Neural cell (in vitro differentiated cells): ENCODE measurements around the gene MTRFR. TPM values are rescaled to one million over a fixed set of nuclear protein-coding genes. Genes with fewer than 3 reads are reported as not detected.
"Not testable (repeated sequence)": the region's sequence is repeated elsewhere in the genome, so short reads cannot be mapped to it uniquely, and the experiment has no call there.

ENCODE experiments used
- H2AFZ ChIP-seq: fragments of 200-600, 300-800 bp; sonication (generic), shearing (Covaris generic); 2 replicates; pipeline ENCODE4 v1.6.0; 2014; ENCODE audit warnings: low read depth, mild to moderate bottlenecking, antibody characterized with exemption, low read length, moderate library complexity
- H3F3A ChIP-seq: fragments of 200-600 bp; shearing (Covaris generic); 2 replicates; pipeline ENCODE4 v1.6.1; 2016; ENCODE audit warnings: mild to moderate bottlenecking, moderate library complexity, mixed read lengths, antibody characterized with exemption, low read length; ENCODE audit not compliant: insufficient read depth, poor library complexity, severe bottlenecking
- H3K27ac ChIP-seq: fragments of 200-600, 300-800 bp; sonication (generic), shearing (Covaris generic); 2 replicates; pipeline ENCODE4 v1.5.1; 2014; ENCODE audit warnings: mild to moderate bottlenecking, low read length, moderate library complexity
- H3K27me3 ChIP-seq: fragments of 300-800, 200-600 bp; sonication (generic), shearing (Covaris generic); 2 replicates; pipeline ENCODE4 v1.6.0; 2014; ENCODE audit warnings: mild to moderate bottlenecking, low read depth, low read length, moderate library complexity; ENCODE audit not compliant: insufficient read depth
- H3K36me3 ChIP-seq: fragments of 300-800, 200-600 bp; sonication (generic), shearing (Covaris generic); 2 replicates; pipeline ENCODE4 v1.5.1; 2014; ENCODE audit warnings: mild to moderate bottlenecking, antibody characterized with exemption, low read length, moderate library complexity; ENCODE audit not compliant: insufficient read depth
- H3K4me2 ChIP-seq: fragments of 300-800, 200-600 bp; sonication (generic), shearing (Covaris generic); 2 replicates; pipeline ENCODE4 v1.6.0; 2014; ENCODE audit warnings: mild to moderate bottlenecking, low read length
- H3K4me3 ChIP-seq: fragments of 300-800, 200-600 bp; sonication (generic), shearing (Covaris generic); 2 replicates; pipeline ENCODE4 v1.5.1; 2014; ENCODE audit warnings: mild to moderate bottlenecking, low read length, moderate library complexity
- H3K79me2 ChIP-seq: fragments of 200-600 bp; shearing (Covaris generic); replicated peaks from 2 replicates; pipeline ENCODE4 v1.6.0; 2014; ENCODE audit warnings: mild to moderate bottlenecking, low read length, moderate library complexity; ENCODE audit not compliant: insufficient read depth
- H3K9ac ChIP-seq: fragments of 300-800, 200-600 bp; sonication (generic), shearing (Covaris generic); 2 replicates; pipeline ENCODE4 v1.6.1; 2016; ENCODE audit warnings: mild to moderate bottlenecking, low read length, mixed read lengths
- H3K9me2 ChIP-seq: fragments of 200-600 bp; shearing (Covaris generic); 2 replicates; pipeline ENCODE4 v1.6.1; 2016; ENCODE audit warnings: mild to moderate bottlenecking, low read length, mixed read lengths; ENCODE audit not compliant: insufficient read depth
- H3K9me3 ChIP-seq: fragments of 200-600, 300-800 bp; sonication (generic), shearing (Covaris generic); 2 replicates; pipeline ENCODE4 v1.6.1; 2016; ENCODE audit warnings: mild to moderate bottlenecking, mixed run types, low read length, moderate library complexity, mixed read lengths
- H4K20me1 ChIP-seq: fragments of 200-600 bp; shearing (Covaris generic); 2 replicates; pipeline ENCODE4 v1.6.1; 2016; ENCODE audit warnings: mild to moderate bottlenecking, mixed run types; ENCODE audit not compliant: insufficient read depth
- EP300 ChIP-seq: fragments of 450-650 bp; conservative IDR thresholded peaks from 2 replicates; pipeline ENCODE4 v1.6.1; 2014; ENCODE audit warnings: antibody characterized with exemption, mild to moderate bottlenecking, moderate library complexity; ENCODE audit not compliant: poor library complexity, severe bottlenecking
- EZH2 ChIP-seq: fragments of 200-600, 300-800 bp; shearing (Covaris generic), sonication (generic); IDR thresholded peaks from 2 replicates; pipeline ENCODE4 v1.6.1; 2014; ENCODE audit warnings: antibody characterized with exemption, low read length, borderline replicate concordance, mild to moderate bottlenecking; ENCODE audit not compliant: insufficient read depth, poor library complexity, severe bottlenecking
- MXI1 ChIP-seq: fragments of 450-650 bp; conservative IDR thresholded peaks from 2 replicates; pipeline ENCODE4 v1.6.1; 2014; ENCODE audit warnings: antibody characterized with exemption, mild to moderate bottlenecking; ENCODE audit not compliant: poor library complexity, severe bottlenecking
- POLR2AphosphoS5 ChIP-seq: IDR thresholded peaks from 2 replicates; pipeline ENCODE4 v1.6.1; 2012
- RAD21 ChIP-seq: fragments of 450-650 bp; conservative IDR thresholded peaks from 2 replicates; pipeline ENCODE4 v1.6.1; 2014; ENCODE audit warnings: antibody characterized with exemption, mild to moderate bottlenecking, moderate library complexity
- REST ChIP-seq: IDR thresholded peaks from 2 replicates; pipeline ENCODE4 v1.6.1; 2012; ENCODE audit warnings: borderline replicate concordance
- SMC3 ChIP-seq: fragments of 450-650 bp; conservative IDR thresholded peaks from 2 replicates; pipeline ENCODE4 v1.6.1; 2014; ENCODE audit warnings: antibody characterized with exemption, mild to moderate bottlenecking, moderate library complexity; ENCODE audit not compliant: poor library complexity
- TAF1 ChIP-seq: IDR thresholded peaks from 2 replicates; pipeline ENCODE4 v1.6.1; 2012; ENCODE audit warnings: low read depth
- polyA plus RNA-seq: library from polyadenylated mRNA; depleted of rRNA; stranded (reverse); fragments of >200 nt; gene quantifications from 2 replicates; pipeline ENCODE4 v1.2.3, GENCODE V29; 2014
- TF ChIP-seq, protein P1 (sequence below): fragments of 450-650 bp; IDR thresholded peaks from 2 replicates; pipeline ENCODE4 v1.5.1; 2014; ENCODE audit warnings: antibody characterized with exemption, mild to moderate bottlenecking, moderate library complexity; ENCODE audit not compliant: poor library complexity, severe bottlenecking

The MTRFR gene
- polyA plus RNA-seq, 1 donor from 2014 or later: 30.0 TPM

DNA sequence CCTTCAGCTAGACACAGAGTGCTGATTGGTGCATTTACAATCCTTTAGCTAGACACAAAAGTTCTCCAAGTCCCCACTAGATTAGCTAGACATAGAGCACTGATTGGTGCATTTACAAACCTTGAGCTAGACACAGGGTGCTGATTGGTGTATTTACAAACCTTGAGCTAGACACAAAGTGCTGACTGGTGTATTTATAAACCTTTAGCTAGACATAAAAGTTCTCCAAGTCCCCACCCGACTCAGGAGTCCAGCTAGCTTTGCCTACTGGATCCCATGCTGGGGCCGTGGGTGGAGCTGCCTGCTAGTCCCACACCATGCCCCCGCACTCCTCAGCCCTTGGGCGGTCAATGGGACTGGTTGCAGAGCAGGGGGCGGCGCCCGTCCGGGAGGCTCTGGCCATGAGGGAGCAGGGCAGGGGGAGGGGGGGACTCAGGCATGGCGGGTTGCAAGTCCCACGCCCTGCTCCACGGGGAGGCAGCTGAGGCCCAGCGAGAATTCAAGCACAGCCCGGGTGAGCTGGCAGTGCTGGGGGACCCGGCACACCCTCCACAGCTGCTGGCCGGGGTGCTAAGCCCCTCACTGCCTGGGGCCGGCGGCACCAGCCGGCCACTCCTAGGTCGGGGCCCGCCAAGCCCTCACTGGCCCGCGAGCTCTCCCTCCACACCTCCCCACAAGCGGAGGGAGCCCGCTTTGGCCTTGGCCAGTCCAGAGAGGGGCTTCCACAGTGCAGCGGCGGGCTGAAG lies 15.9 kb downstream of the MTRFR start:
- not testable (repeated sequence) for H3F3A ChIP-seq, H4K20me1 ChIP-seq, H3K27ac ChIP-seq, H3K4me2 ChIP-seq, H3K9ac ChIP-seq, H3K9me3 ChIP-seq, H3K27me3 ChIP-seq, H3K36me3 ChIP-seq, H3K79me2 ChIP-seq, H2AFZ ChIP-seq, H3K9me2 ChIP-seq, H3K4me3 ChIP-seq

GRCh38 chr12:123250471-123251383 lies 17.5 kb downstream of the MTRFR start:
- no peak for TF ChIP-seq SMC3
- TF ChIP-seq RAD21: no peak
- TF ChIP-seq, protein P1, sequence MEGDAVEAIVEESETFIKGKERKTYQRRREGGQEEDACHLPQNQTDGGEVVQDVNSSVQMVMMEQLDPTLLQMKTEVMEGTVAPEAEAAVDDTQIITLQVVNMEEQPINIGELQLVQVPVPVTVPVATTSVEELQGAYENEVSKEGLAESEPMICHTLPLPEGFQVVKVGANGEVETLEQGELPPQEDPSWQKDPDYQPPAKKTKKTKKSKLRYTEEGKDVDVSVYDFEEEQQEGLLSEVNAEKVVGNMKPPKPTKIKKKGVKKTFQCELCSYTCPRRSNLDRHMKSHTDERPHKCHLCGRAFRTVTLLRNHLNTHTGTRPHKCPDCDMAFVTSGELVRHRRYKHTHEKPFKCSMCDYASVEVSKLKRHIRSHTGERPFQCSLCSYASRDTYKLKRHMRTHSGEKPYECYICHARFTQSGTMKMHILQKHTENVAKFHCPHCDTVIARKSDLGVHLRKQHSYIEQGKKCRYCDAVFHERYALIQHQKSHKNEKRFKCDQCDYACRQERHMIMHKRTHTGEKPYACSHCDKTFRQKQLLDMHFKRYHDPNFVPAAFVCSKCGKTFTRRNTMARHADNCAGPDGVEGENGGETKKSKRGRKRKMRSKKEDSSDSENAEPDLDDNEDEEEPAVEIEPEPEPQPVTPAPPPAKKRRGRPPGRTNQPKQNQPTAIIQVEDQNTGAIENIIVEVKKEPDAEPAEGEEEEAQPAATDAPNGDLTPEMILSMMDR: no peak
- TF ChIP-seq EZH2: no peak
- no peak for TF ChIP-seq MXI1
- TF ChIP-seq EP300: no peak
- TF ChIP-seq POLR2AphosphoS5: no peak
- TF ChIP-seq TAF1: no peak
- no peak for TF ChIP-seq REST
- no peak overlapping the region for H3K9ac ChIP-seq

More at GRCh38 chr12:123250471-123251383, 17.5 kb downstream of the MTRFR start:
- Histone ChIP-seq H3K9me2 (no peaks in the 10 kb centered on the region), H3K79me2 (no peaks in the 10 kb centered on the region), H3K27ac (no peak overlapping the region), H3K9me3 (no peaks in the 10 kb centered on the region), H3K4me2 (no peak overlapping the region), H4K20me1 (no peaks in the 10 kb centered on the region), H3K27me3 (no peaks in the 10 kb centered on the region), H3F3A (no peaks in the 10 kb centered on the region), H3K36me3 (no peaks in the 10 kb centered on the region), H3K4me3 (no peak overlapping the region), H2AFZ (no peak overlapping the region)
